Activated T-cell treated with anti-CD3 and anti-CD28 coated beads for 4 hours (primary cell): ENCODE measurements around the gene HBB.

Source experiments
- DNase-seq: peaks from one replicate; pipeline ENCODE4 v3.0.0-alpha.2; 2020

Gene HBB

DNA sequence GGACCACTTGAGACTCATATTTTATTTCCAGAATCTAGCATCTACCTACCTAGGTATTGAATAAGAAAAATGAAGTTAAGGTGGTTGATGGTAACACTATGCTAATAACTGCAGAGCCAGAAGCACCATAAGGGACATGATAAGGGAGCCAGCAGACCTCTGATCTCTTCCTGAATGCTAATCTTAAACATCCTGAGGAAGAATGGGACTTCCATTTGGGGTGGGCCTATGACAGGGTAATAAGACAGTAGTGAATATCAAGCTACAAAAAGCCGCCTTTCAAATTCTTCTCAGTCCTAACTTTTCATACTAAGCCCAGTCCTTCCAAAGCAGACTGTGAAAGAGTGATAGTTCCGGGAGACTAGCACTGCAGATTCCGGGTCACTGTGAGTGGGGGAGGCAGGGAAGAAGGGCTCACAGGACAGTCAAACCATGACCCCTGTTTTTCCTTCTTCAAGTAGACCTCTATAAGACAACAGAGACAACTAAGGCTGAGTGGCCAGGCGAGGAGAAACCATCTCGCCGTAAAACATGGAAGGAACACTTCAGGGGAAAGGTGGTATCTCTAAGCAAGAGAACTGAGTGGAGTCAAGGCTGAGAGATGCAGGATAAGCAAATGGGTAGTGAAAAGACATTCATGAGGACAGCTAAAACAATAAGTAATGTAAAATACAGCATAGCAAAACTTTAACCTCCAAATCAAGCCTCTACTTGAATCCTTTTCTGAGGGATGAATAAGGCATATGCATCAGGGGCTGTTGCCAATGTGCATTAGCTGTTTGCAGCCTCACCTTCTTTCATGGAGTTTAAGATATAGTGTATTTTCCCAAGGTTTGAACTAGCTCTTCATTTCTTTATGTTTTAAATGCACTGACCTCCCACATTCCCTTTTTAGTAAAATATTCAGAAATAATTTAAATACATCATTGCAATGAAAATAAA is 2.1 kb downstream of the HBB start:
- no peak for DNase-seq

DNA sequence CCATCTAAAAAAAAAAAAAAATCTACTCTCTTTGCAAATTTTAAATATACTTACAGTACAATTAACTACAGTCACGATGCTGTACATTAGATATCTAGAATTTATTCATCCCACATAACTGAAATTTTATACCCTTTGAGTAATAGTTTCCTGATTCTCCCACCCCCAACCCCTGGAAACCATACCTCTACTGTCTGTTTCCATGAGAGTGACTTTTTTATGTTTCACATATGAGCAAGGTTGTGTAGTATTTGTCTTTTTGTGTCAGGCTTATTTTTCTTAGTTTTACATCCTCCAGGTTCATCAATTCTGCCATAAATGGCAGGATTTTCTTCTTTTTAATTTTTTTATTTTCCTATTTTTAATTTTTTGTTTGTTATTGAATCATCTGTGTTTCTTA is 3.2 kb downstream of the HBB start:
- DNase-seq: no peak

DNA sequence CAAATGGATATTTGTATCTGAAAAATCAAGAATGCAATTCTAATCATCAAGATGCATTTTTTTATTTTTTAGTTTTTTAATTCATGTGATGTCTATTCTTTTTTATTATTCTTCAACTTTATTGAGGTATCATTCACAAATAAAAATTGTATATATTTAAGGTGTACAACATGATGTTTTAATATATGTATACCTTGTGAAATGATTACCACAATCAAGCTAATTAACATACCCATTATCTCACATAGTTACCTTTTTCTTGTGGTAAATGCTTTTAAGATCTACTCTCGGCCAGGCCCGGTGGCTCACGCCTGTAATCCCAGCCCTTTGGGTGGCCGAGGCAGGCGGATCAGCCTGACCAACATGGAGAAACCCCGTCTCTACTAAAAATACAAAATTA is 3.7 kb downstream of the HBB start:
- no peak for DNase-seq

DNA sequence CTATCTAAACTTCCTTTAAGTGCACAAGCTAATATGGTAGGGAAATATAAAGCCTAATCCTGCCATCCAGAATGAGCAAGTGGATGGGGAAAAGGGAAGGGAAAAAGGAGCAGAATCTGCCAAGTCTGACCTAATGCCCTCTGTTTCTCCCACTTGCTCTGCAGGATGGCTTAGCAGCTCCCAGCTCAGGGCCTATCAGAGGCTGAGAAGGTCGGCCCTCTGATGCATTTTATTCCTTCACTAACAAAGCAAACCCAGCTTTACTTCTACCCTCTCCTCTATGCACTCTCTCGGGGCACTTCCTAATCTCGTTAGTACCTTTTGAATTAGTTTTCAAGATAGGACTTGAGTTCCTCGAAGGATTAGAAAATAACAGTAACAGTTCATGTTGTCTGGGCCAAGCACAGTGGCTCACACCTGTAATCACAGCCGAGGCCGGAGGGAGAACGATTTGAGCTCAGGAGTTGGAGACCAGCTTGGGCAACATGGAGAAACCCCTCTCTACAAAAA is 16.4 kb downstream of the HBB start:
- no peak for DNase-seq

DNA sequence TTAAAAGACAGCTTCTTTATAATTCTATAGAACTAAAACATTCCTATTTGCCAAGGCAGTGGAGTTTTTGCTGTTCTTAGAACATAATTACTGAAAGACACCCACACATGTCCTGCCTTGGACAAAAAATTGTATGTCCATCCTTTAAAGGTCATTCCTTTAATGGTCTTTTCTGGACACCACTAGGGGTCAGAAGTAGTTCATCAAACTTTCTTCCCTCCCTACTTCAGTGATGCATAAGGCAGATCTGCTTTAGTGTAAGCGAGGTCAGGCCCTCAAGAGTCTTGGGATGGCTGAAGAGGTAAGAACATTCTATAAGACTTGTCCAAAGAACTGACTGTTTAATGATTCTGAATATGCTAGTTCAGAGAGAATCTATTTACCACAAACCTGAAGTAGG is 22.1 kb downstream of the HBB start:
- no peak for DNase-seq

DNA sequence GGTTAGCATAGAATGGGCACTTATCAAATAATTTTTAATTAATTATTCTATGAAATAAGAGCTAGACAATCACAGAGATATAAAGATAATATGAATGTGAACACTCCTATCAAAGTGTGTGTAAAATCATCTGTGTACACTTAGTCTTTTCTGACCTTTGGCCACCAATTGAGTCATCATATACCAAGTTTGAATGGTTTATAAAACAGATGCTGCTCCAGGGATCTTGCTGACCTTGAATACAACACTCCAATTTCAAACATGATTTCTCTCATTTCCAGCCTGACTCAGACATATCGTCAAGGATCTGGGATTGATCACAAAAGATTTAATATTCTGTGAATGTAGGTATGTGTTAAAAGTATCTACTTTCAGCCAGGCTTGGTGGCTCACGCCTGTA is 23.5 kb downstream of the HBB start:
- no peak for DNase-seq

DNA sequence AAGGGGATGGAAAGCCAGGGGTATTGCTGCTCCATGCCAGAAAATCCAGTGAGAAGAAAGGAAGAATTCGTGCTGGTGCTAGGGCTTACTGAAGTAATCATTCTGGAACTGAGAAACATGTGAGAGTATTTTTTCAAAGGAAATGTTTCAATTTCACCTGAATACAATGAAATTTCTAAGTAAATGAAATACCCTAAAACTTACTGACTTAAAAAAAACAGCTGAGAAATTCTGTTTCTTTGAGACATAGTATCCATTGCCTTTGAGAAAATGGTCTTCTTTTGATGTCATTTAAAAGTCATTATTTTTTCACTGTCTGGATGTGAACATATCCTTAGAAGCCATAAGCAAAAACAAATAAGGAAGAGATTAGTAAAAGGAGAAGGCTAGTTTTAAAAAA is 26.3 kb downstream of the HBB start, which contains the start of gene OR51V1:
Gene OR51V1 (minus strand): TSS at position 101 of the 400 bp plus-strand sequence. CDS start 0 bp downstream, at position 101.
- DNase-seq: no peak

DNA sequence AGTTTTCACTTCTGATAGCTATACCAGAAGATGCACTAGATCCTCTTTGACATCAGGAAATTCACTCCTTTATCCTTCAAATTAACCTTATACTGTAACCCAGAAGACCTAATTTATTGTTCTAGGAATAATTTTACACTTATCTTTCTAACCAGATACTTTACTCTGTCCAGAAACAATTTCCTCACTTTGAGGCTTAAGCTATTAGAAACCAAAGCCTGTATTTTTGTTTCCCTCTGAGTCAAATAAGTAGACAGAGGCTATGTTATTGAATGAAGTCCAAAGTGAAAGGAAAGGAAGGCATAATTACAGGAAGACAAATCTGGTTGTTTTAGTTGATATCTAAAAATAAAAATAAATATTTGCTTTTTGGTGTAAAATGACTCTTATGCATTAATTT is 28.6 kb downstream of the HBB start:
- no peak for DNase-seq

DNA sequence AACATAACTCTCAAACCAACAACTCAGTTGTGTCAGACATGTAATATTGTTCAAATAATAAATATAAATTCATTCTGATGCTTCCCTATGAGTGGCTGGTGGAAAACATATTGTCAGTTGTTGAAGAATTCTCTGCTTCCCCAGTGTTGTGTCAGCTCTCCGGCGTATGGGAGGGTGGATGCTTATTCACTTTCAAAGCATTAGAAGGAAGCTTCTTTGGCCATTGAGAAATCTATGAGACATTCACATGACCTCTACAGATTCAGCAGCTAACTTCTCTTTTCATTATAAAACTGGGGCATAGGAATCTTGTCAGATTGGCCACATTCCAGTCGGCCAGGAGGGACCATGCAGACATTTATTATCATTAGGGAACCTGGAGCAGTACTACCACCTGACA is 29.3 kb downstream of the HBB start:
- DNase-seq: no peak

DNA sequence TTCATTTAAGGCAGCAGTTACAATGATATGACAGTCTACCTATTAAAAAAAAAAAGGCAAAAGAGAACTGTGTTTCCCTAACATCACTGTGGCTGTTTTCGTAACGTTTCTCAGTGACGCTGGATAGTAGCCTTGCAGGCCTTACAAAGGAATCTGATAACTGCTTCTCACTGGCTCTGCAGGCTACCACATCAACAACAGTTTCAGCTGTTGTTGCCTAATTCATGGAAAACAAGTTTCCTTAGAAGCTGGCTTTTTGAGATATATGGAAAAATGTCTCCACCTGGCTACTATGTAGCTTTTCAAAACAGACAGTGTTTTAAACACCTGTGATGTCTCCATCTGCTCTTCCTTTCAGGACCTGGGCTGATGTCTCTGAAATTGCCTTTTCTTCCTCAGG is 30.1 kb downstream of the HBB start:
- no peak for DNase-seq

DNA sequence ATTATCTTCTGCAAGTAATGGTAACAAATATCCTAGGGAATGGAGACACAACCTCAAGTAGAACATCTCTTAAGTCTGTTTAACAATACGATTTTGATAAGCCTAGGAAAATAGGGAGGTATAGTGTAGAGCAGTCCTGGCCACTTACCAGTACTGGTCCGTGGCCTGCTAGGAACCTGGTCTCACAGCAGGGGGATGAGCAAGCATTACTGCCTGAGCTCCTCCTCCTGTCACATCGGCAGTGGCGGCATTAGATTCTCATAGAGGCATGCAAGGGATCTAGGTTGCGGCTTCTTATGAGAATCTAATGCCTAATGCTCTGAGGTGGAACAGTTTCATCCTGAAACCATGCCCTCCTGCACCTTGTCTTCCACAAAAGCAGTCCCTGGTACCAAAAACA is 30.8 kb downstream of the HBB start:
- DNase-seq: no peak

DNA sequence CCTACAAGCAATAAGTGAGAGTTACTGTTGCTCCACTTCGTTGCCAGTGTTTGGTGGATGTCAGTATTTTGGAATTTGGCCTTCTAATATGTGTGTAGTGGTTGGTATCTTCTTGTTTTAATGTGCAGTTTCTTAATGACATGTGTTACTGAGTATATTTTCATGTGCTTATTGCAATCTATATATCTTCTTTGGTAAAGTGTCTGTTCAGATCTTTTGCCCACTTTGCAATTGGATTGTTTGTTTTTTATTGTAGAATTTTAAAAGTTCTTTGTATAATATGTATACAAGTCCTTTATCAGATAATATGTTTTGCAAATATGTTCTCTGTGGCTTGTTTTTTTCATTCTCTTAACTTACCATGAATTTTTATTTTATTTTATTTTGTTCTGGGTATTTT is 34.1 kb downstream of the HBB start:
- no peak for DNase-seq

DNA sequence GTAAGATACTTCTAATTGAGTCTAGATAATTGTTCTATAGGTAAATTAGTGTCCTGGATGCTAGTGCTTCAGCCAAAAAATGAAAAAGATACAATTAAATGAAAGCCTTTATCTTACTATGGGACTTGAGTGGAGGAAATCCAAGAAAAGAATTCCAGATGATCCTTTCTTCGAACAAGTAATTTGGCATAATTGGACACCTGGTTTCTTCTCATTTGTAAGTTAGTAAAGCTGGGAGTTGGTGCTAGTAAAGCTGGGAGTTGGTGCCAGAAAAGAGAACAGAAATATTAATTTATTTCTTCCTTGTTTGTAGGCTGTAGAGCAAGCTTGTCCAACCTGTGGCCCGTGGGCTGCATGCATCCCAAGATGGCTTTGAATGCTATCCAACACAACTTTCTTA is 38.7 kb downstream of the HBB start:
- no peak for DNase-seq

DNA sequence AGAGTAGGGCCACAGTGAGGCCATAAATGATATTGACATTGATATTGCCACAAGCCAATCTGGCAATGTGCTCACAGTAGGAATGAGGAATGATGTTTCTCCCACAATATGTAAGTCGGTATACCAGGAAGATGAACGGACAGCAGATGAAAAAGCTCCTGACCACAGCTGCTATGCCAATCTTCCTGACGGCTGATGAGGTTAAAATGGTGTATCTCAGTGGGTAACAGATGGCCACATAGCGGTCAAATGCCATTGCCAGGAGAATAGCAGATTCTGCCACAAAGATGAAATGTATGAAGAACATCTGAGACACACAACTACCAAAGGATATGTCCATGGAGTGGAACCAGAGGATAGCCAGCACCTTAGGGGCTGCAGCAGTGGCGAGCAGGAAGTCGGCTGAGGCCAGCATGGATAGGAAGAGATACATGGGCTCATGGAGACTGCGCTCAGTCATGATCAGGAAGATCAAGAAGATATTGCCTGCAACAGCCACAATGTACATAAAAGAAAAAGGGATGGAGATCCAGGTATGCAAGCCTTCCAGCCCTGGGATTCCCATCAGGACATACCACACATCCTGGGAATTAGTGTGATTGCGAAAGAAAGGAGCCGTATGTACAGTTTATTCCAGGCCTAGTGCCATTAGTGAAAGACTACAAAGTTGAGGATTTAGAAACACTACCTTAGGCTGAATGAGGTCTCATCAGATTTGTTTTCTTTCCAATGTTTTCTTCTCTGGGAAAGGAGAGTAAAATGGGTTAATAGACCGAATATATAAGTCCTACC is 48.6 kb downstream of the HBB start:
- DNase-seq: no peak
